CD4-positive, alpha-beta memory T cell (primary cell): ENCODE data around the gene CEP41. TPM values are rescaled to one million over a fixed set of nuclear protein-coding genes. Genes with fewer than 3 reads are reported as not detected.

Source experiments
- CTCF ChIA-PET: fragments of 350-600 bp; sonication (Branson Sonifier 250); formaldehyde crosslinking; loops from one replicate; lab custom pipeline; 2021; ENCODE audit warnings: inconsistent platforms; ENCODE audit not compliant: partially characterized antibody; lab: Charles Lee
- POLR2A ChIA-PET: fragments of 350-600 bp; sonication (Branson Sonifier 250); formaldehyde crosslinking; loops from one replicate; lab custom pipeline; 2021; ENCODE audit not compliant: partially characterized antibody; lab: Charles Lee
- DNase-seq, 5 donors: peaks; one replicate each; pipeline versions ENCODE4 v3.0.0 to v3.0.0-alpha.2; 2020 to 2022; ENCODE audit warnings: mixed read lengths in 1 of 5
- H3K27ac ChIP-seq: one replicate; pipeline ENCODE4 v1.7.0; 2013; ENCODE audit warnings: low read depth, low read length
- H3K27me3 ChIP-seq: 2 replicates; pipeline ENCODE4 v1.7.0; 2013; ENCODE audit warnings: mild to moderate bottlenecking, low read length, moderate library complexity; ENCODE audit not compliant: insufficient read depth
- H3K36me3 ChIP-seq: 2 replicates; pipeline ENCODE4 v1.7.0; 2013; ENCODE audit warnings: mild to moderate bottlenecking, low read length, moderate library complexity; ENCODE audit not compliant: insufficient read depth
- H3K4me1 ChIP-seq: 2 replicates; pipeline ENCODE4 v1.7.0; 2013; ENCODE audit warnings: mild to moderate bottlenecking, low read length, moderate library complexity; ENCODE audit not compliant: insufficient read depth
- H3K4me3 ChIP-seq, 2 donors: one replicate each; pipeline ENCODE4 v1.7.0; 2013; ENCODE audit warnings: low read length in 2 of 2, mild to moderate bottlenecking in 1 of 2
- H3K9me3 ChIP-seq, 2 donors: one replicate each; pipeline ENCODE4 v1.7.0; 2013; ENCODE audit warnings: low read length in 2 of 2, control low read depth in 1 of 2; ENCODE audit not compliant: control insufficient read depth in 1 of 2
- H3K27ac Mint-ChIP-seq, 7 donors: one replicate each; pipeline ENCODE4 v1.8.0; 2020 to 2021; ENCODE audit warnings: mixed read lengths in 7 of 7, mild to moderate bottlenecking in 6 of 7, inconsistent platforms in 3 of 7, moderate library complexity in 3 of 7
- H3K27me3 Mint-ChIP-seq, 2 donors: one replicate each; pipeline ENCODE4 v1.8.0; 2020 to 2021; ENCODE audit warnings: mixed read lengths in 2 of 2
- H3K36me3 Mint-ChIP-seq, 2 donors: one replicate each; pipeline ENCODE4 v1.8.0; 2020 to 2021; ENCODE audit warnings: mixed read lengths in 2 of 2, inconsistent platforms in 1 of 2, mild to moderate bottlenecking in 1 of 2
- H3K4me1 Mint-ChIP-seq, 4 donors: one replicate each; pipeline ENCODE4 v1.8.0; 2020 to 2021; ENCODE audit warnings: mixed read lengths in 4 of 4, mild to moderate bottlenecking in 1 of 4
- H3K4me3 Mint-ChIP-seq, 8 donors: one replicate each; pipeline ENCODE4 v1.8.0; 2020 to 2021; ENCODE audit warnings: mixed read lengths in 8 of 8, mild to moderate bottlenecking in 7 of 8, moderate library complexity in 6 of 8, inconsistent platforms in 3 of 8
- H3K9me3 Mint-ChIP-seq, 8 donors: one replicate each; pipeline ENCODE4 v1.8.0; 2020 to 2021; ENCODE audit warnings: mixed read lengths in 8 of 8, mild to moderate bottlenecking in 5 of 8, inconsistent platforms in 3 of 8, moderate library complexity in 1 of 8
- intact Hi-C: fragments of 100-400 bp; cut with micrococcal nuclease; formaldehyde crosslinking; loops from one replicate; pipeline ENCODE4 v1.15.1; 2023
- polyA plus RNA-seq, 2 donors: library from polyadenylated mRNA; unstranded; fragments of 300-500 nt; fragmentation: Illumina TruSeq; gene quantifications; one replicate each; pipeline ENCODE4 v1.2.3, GENCODE V29; 2021
- total RNA-seq, 2 experiments: library from RNA; stranded (reverse); gene quantifications; one replicate each; pipeline ENCODE4 v1.2.3, GENCODE V29; 2021

The CEP41 gene
- total and polyA plus RNA-seq, 4 experiments from 2014 or later = 6.0 to 20.9 (median 11.8) TPM

- ChIA-PET POLR2A (interaction anchor here (1.0 to 1.3 kb wide), 3 partner anchors 10 to 189 kb away, joined by 3 to 7 read pairs (median 3); partner anchors contain the start of gene TMEM209), CTCF (interaction anchor here (0.6 to 1.3 kb wide), 5 partner anchors 16 to 364 kb away, joined by 3 read pairs; partner anchors contain the start of gene TMEM209)
- Histone ChIP-seq H3K4me1 (peaks cover 13% of the 10 kb centered on the region), H3K27me3 (no peaks in the 10 kb centered on the region), H3K36me3 (no peaks in the 10 kb centered on the region), H3K9me3 (no peaks in the 10 kb centered on the region), H3K4me3 (no peak overlapping the region), H3K27ac (no peak overlapping the region)
- Mint-ChIP-seq H3K4me1 (peaks cover 11 to 18% (median 13%) of the 10 kb centered on the region in 4 donors), H3K4me3 (peak overlapping the region in 7 of 8 donors; percentile 29 to 76 (median 68)), H3K9me3 (no peaks in the 10 kb centered on the region), H3K36me3 (peaks cover 3 to 13% of the 10 kb centered on the region in 2 donors), H3K27ac (peak overlapping the region in 6 of 7 donors; percentile 3 to 85 (median 66)), H3K27me3 (no peaks in the 10 kb centered on the region)
- intact Hi-C loops = no loop called here
- DNase-seq = no peak
Measured at GRCh38 chr7:130393841-130394411, 46.9 kb downstream of the CEP41 start.

- peaks cover 0 to 5% of the 10 kb centered on the region in 2 donors for H3K36me3 Mint-ChIP-seq
- no peak overlapping the region for H3K27ac Mint-ChIP-seq
- no peaks in the 10 kb centered on the region for H3K9me3 ChIP-seq
- H3K27me3 ChIP-seq = no peaks in the 10 kb centered on the region
- no peaks in the 10 kb centered on the region for H3K27me3 Mint-ChIP-seq
- H3K4me1 ChIP-seq = peaks cover 13% of the 10 kb centered on the region
- no peak overlapping the region for H3K4me3 Mint-ChIP-seq
- H3K27ac ChIP-seq = no peak overlapping the region
- H3K36me3 ChIP-seq = no peaks in the 10 kb centered on the region
- H3K4me1 Mint-ChIP-seq = peaks cover 11 to 18% (median 13%) of the 10 kb centered on the region in 4 donors
- H3K4me3 ChIP-seq = no peak overlapping the region
- peaks cover 0 to 2% (median 0%) of the 10 kb centered on the region in 8 donors for H3K9me3 Mint-ChIP-seq
- ChIA-PET POLR2A (no interaction called here), CTCF (no interaction called here)
- intact Hi-C loops = no loop called here
- DNase-seq = no peak
Measured at GRCh38 chr7:130393101-130393561, 47.7 kb downstream of the CEP41 start.

GRCh38 chr7:130390486-130390885, 50.3 kb downstream of the CEP41 start:
- H3K27me3 ChIP-seq = no peaks in the 10 kb centered on the region
- no peak overlapping the region for H3K27ac ChIP-seq
- no peak overlapping the region for H3K4me3 ChIP-seq
- intact Hi-C loops = no loop called here
- CTCF ChIA-PET = no interaction called here
- peaks cover 0 to 3% of the 10 kb centered on the region in 2 donors for H3K27me3 Mint-ChIP-seq
- no peaks in the 10 kb centered on the region for H3K36me3 ChIP-seq
- peaks cover 13% of the 10 kb centered on the region for H3K4me1 ChIP-seq
- H3K4me3 Mint-ChIP-seq = no peak overlapping the region
- peaks cover 0 to 2% (median 0%) of the 10 kb centered on the region in 8 donors for H3K9me3 Mint-ChIP-seq
- no peaks in the 10 kb centered on the region for H3K9me3 ChIP-seq
- no peak for DNase-seq
- H3K27ac Mint-ChIP-seq = no peak overlapping the region
- no peaks in the 10 kb centered on the region for H3K36me3 Mint-ChIP-seq
- POLR2A ChIA-PET = no interaction called here
- H3K4me1 Mint-ChIP-seq = peaks cover 11 to 18% (median 13%) of the 10 kb centered on the region in 4 donors

GRCh38 chr7:130388671-130389070, 52.1 kb downstream of the CEP41 start:
- no peaks in the 10 kb centered on the region for H3K9me3 ChIP-seq
- DNase-seq = no peak
- Mint-ChIP-seq H3K4me3 (no peak overlapping the region), H3K36me3 (no peaks in the 10 kb centered on the region), H3K27me3 (peaks cover 0 to 3% of the 10 kb centered on the region in 2 donors), H3K27ac (no peak overlapping the region), H3K9me3 (peaks cover 0 to 2% (median 0%) of the 10 kb centered on the region in 8 donors), H3K4me1 (peaks cover 0 to 5% (median 1%) of the 10 kb centered on the region in 4 donors)
- no peaks in the 10 kb centered on the region for H3K27me3 ChIP-seq
- H3K4me1 ChIP-seq = no peaks in the 10 kb centered on the region
- CTCF ChIA-PET = no interaction called here
- H3K36me3 ChIP-seq = no peaks in the 10 kb centered on the region
- intact Hi-C loops = no loop called here
- no peak overlapping the region for H3K27ac ChIP-seq
- POLR2A ChIA-PET = no interaction called here
- no peak overlapping the region for H3K4me3 ChIP-seq

GRCh38 chr7:130387628-130388403, 53.0 kb downstream of the CEP41 start:
- intact Hi-C loops = no loop called here
- Mint-ChIP-seq H3K36me3 (no peaks in the 10 kb centered on the region), H3K4me1 (no peaks in the 10 kb centered on the region), H3K27ac (no peak overlapping the region), H3K27me3 (peaks cover 0 to 3% of the 10 kb centered on the region in 2 donors), H3K4me3 (no peak overlapping the region), H3K9me3 (peaks cover 0 to 2% (median 0%) of the 10 kb centered on the region in 8 donors)
- CTCF ChIA-PET = no interaction called here
- Histone ChIP-seq H3K36me3 (no peaks in the 10 kb centered on the region), H3K4me3 (no peak overlapping the region), H3K4me1 (no peaks in the 10 kb centered on the region), H3K9me3 (no peaks in the 10 kb centered on the region), H3K27ac (no peak overlapping the region), H3K27me3 (no peaks in the 10 kb centered on the region)
- no peak for DNase-seq
- POLR2A ChIA-PET = no interaction called here

- POLR2A ChIA-PET = no interaction called here
- DNase-seq = no peak
Measured at GRCh38 chr7:130387306-130387627, 53.5 kb downstream of the CEP41 start.

GRCh38 chr7:130386876-130387275, 53.9 kb downstream of the CEP41 start:
- peaks cover 0 to 3% of the 10 kb centered on the region in 2 donors for H3K27me3 Mint-ChIP-seq
- H3K4me1 Mint-ChIP-seq = no peaks in the 10 kb centered on the region
- no peaks in the 10 kb centered on the region for H3K36me3 Mint-ChIP-seq
- Histone ChIP-seq H3K4me3 (no peak overlapping the region), H3K4me1 (no peaks in the 10 kb centered on the region), H3K27me3 (no peaks in the 10 kb centered on the region), H3K36me3 (no peaks in the 10 kb centered on the region), H3K9me3 (no peaks in the 10 kb centered on the region), H3K27ac (no peak overlapping the region)
- H3K27ac Mint-ChIP-seq = no peak overlapping the region
- H3K9me3 Mint-ChIP-seq = peaks cover 0 to 2% (median 0%) of the 10 kb centered on the region in 8 donors
- DNase-seq = no peak
- no peak overlapping the region for H3K4me3 Mint-ChIP-seq
- intact Hi-C loops = no loop called here
- POLR2A ChIA-PET = no interaction called here
- CTCF ChIA-PET = no interaction called here

More at GRCh38 chr7:130387306-130387627, 53.5 kb downstream of the CEP41 start:
- Histone ChIP-seq H3K27ac (no peak overlapping the region), H3K9me3 (no peaks in the 10 kb centered on the region), H3K4me1 (no peaks in the 10 kb centered on the region), H3K4me3 (no peak overlapping the region), H3K27me3 (no peaks in the 10 kb centered on the region), H3K36me3 (no peaks in the 10 kb centered on the region)
- intact Hi-C loops = no loop called here
- peaks cover 0 to 2% (median 0%) of the 10 kb centered on the region in 8 donors for H3K9me3 Mint-ChIP-seq
- peaks cover 0 to 3% of the 10 kb centered on the region in 2 donors for H3K27me3 Mint-ChIP-seq
- CTCF ChIA-PET = no interaction called here
- no peak overlapping the region for H3K27ac Mint-ChIP-seq
- H3K4me3 Mint-ChIP-seq = no peak overlapping the region
- H3K36me3 Mint-ChIP-seq = no peaks in the 10 kb centered on the region
- no peaks in the 10 kb centered on the region for H3K4me1 Mint-ChIP-seq
